HL-60/S4 treated with phorbol 12-myristate 13-acetate at 8.2 ng/mL for 4 days and 3 days (cell line): ENCODE measurements around the gene TECPR2.

ENCODE experiments used
- in situ Hi-C: fragments of 300-500 bp; cut with MboI; formaldehyde crosslinking; loops from 2 replicates; pipeline ENCODE4 v1.15.0; 2022; ENCODE audit warnings: low sequenced_read_pairs

TECPR2 gene

GRCh38 chr14:102461490-102462338 lies 99.0 kb downstream of the TECPR2 start:
- in situ Hi-C loops = no loop called here

- in situ Hi-C loops = no loop called here
These were observed 99.7 kb downstream of the TECPR2 start for GRCh38 chr14:102462391-102462790.

- in situ Hi-C loops = no loop called here
These were observed 101.3 kb downstream of the TECPR2 start for GRCh38 chr14:102464006-102464405.

DNA sequence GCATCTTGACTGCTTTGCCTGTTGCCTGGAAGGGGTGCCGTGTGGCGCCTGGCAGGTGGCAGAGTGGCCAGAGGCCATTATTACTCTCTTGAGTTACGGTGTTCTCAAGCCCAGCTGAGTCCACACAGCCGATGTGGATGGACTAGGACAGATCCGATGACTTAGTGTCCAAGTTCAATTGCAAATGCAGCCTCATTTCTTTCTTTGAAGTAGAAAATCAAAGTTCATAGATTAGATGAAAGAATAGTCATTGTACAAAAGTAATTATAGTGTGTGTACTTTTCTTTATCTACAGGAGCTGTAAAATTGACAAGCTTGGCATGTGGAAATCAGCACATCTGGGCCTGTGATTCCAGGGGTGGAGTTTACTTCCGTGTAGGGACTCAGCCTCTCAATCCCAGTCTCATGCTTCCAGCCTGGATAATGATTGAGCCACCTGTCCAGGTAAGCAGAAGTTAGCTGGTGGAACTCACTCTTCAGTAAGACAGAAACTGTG lies 102.2 kb downstream of the TECPR2 start:
- in situ Hi-C loops = no loop called here

DNA sequence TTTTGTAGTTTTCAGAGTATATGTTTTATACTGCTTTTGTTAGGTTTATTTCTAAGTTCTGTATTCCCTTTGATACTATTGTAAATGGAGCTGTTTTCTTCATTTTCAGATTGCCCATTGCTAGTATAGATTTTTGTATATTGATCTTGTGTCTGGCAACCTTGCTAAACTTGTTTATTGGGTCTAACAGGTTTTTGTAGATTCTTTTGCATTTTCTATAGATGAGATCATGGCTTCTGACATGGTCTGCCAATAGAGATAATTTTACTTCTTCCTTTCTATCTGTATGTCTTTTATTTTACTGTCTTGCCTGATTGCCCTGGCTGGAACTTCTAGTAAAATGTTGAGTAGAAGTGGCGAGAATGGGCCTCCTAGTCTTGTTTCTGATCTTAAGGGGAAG lies 106.5 kb downstream of the TECPR2 start:
- in situ Hi-C loops = no loop called here

DNA sequence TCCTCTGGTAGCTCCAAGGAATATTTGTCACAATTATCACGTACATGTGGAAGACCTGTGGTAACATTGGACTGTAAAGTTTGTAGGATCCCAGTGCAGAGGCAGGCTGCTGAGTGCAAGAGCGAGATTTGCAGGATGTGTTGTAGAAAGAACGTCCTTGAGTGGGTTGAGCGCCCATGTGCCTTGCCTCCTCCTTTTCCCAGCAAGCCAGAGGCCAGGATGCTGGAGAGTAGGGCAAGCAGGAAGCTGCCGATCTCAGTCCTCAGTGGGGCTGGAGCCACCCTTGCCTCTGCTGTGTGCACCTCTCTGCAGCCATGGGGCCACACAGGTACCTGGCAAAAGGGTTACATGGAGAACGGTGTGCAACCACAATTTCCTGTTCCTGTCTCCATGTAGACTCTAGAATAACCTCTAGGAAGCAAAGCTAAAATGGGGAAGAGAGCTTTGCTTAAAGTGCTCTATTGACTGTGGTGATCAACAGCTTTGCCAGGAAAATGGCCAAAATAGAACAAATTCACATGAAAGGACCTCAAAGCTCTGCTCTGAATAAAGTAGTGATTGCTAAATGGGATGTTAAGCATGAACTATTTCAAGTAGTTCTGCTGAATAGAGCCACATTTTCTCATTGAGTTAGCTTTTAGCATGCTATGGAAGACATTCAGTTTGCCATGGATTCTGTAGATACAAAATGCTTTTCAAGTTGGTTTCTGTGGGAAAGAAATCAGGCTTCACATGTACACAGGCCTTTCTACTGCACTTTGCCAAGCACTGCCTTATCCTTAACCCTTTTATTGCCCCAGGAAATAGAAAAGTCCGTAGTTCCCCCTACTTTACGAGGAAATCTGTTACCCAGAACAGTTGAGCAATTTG lies 109.4 kb downstream of the TECPR2 start:
- in situ Hi-C loops = no loop called here

GRCh38 chr14:102472791-102473150 lies 110.0 kb downstream of the TECPR2 start:
- in situ Hi-C loops = no loop called here

DNA sequence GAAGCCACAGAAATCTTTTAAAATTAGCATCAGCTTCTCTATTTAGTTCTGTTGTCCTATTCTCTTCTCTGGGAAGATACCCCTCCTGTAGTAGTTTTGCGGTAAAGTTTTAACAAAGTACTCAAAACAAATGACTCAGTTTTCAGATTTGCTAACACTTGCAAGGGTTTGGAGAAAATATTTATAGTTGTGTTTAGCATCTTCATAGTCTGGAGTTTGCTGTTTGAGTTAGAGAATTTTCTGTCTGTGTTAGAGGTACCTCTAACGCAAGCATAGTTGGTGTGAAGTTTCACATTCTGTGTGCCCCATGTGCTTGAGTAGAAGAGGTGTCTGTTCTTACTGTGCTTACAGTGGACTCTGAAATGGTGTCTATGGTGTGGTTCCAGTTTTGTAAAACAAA lies 110.8 kb downstream of the TECPR2 start:
- in situ Hi-C loops = no loop called here

- in situ Hi-C loops = no loop called here
These were observed 112.2 kb downstream of the TECPR2 start for GRCh38 chr14:102474934-102475333.

DNA sequence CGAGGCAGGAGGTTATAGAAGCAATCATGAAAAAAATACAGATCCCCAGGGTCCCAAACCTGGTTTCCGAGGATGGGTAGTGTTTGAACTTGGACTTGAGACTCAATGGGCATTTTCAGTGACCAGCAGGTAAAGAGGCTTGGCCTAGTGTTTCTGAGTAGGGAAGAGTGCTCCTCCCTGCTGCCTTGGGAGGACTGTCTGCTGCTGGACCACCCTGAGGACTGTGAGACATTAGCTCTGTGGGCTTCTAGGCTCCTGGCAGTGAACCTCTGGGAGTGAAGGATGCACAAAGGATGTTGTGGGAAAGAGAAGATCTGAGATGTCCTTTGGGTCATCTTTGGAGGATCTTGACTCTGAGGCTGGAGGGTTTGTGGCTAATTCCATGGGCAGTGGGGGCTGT lies 116.4 kb downstream of the TECPR2 start:
- in situ Hi-C loops = no loop called here

- in situ Hi-C loops = no loop called here
These were observed 117.0 kb downstream of the TECPR2 start for GRCh38 chr14:102479777-102480176.

DNA sequence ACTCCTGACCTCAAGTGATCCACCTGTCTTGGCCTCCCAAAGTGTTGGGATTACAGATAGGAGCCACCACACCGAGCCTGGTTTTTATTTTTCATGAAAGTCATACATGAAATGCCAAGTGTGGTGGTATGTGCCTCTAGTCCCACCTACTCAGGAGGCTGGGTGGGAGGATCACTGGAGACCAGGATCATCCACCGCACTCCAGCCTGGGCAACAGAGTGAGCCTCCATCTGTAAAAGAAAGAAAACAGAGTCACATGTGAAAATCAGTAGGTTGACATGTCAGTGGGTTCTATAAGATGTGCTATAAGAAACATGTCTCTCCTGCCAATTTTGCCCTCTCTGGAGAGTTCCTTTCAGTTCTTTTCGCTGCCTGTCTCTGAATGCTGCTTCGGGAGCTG lies 118.6 kb downstream of the TECPR2 start:
- in situ Hi-C loops = no loop called here

DNA sequence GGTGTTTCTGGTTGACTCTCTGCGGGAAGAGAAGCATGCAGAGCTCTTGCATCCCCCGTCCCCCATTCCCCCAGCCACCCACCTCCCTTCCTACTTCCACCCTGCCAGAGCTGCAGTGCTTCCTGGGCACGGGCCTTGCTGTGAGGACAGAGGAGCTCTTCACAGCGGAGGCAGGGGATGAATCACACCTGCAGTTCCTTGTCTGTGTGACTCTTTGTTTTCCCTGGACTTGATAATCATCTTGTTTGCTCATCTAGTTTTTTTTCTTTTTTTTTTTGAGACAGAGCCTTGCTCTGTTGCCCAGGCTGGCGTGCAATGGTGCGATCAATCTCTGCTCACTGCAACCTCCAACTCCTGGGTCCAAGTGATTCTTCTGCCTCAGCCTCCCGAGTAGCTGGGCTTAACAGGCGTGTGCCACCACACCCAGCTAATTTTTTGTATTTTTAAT lies 119.1 kb downstream of the TECPR2 start:
- in situ Hi-C loops = no loop called here

DNA sequence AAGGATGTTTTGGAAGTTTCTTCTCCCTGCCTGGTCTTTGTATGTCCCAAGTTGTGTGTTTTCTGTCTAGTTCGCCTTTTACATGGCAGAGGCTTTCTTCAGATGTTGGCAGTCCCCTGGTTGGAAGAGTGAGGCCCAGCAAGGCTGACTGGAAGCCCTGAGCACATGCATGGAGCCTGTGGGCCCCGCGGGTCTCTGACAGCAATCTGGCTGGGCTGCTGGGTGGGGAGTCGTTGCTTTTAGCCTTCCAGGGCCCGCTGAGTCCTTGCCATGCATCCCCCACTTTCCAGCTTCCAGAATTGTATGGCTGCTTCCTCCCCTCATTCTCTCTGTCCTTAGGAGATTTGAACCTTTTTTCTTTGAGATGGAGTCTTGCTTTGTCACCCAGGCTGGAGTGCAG lies 121.6 kb downstream of the TECPR2 start:
- in situ Hi-C loops = no loop called here

DNA sequence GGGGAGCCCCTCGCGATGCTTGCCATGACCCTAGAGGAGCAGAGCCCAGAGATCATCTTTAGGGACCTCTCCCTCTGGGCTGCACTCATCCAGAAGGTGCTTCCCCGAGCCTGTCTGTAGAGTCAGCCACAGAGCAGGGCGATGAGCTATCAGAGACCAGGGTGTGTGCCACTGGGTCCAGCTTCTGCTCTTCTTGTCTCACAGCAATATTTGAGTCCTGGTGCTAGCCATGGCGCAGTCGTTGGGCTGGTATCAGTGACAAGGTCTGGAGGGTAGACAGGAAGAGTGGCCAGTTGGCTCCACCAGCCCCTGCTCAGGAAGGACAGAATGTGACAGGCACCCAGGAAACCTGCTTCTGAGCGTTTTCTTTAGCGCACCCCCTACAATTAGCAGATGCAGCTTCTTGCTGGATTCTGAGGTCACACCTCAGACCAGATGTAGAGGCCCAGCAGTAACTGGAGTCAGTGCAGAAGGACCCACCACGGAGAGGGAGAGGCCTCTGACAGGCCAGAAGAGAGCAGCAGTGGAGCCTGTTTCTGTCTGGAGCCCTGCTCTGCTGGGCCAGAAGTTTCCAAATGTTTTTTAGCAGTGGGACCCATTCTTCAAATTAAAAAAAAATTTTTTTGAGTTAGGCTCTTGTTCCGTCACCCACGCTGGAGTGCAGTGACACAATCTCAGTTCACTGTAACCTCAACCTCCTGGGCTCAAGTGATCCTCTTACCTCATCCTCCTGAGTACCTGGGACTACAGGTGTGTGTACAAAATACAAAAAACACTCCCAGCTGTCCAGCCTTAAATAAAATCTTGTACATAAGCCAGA lies 123.2 kb downstream of the TECPR2 start:
- in situ Hi-C loops = no loop called here

DNA sequence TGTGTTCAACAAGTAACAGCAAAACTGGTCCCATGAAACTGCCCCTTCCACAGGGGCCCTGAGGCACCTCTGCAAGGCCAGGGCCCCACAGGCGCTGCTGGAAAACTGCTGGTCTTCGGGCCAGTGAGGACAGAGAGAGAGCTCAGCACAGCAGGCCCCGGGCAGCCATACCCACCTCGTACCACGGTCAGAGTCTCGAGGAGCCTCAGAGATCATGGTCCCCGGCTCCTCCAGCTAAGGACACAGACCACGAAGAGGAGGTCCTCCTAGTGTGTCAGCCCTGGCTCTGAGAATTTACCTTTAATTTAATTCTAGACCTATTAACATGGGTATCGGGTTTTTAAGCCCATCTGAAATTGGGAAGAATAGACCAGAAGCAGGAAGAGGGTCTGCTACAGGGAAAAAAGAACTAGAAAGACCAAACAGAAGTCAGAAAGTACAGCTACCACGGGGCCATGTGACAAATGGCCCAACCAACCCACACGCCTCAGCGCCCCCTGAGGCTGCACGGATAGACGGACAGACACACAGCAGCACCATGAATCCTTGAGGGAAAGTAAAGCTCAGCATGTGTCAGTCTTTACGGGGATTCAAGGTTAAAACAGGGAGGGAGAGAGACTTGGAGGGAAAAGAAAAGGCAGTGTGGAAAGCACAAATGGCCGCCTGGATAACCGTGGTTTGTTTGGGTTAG lies 123.9 kb downstream of the TECPR2 start:
- in situ Hi-C loops = no loop called here

DNA sequence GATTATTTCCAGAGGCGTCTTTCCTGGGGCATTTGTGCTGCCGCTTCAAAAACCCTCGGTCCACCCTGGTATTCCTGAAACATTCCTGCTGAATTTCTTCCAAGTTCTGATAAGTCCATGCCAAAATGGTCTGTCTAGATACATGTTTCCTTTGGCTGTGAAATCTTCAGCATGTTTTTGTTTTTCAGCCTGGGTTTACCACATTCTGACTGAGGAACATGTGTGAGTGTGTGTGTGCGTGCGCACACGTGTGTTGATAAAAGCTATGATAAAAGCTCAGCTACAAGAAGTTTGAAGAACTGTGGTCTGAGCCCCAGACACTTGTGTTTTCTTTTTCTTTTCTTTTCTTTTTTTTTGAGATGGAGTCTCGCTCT lies 124.5 kb downstream of the TECPR2 start:
- in situ Hi-C loops = no loop called here

DNA sequence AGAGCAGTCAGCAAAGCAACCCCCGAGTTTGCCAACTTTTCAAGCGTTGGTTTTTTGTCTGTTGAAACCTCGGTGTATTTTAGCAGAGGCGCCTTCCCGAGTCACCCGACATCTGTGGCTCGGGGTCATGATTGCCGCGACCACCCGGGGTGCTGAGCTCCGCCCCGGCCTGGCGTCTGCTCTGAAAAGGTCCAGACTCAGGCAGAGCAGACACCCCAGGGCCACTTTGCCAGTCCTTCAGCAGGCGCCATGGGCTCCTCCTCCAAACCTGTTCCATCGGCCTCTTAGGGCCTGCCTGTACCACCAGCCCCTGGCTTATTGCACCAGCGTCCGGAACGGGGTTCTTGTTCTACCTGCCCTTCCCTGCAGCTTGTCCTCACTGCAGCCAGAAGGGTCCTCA lies 127.7 kb downstream of the TECPR2 start:
- in situ Hi-C loops = no loop called here

GRCh38 chr14:102491366-102491765 lies 128.6 kb downstream of the TECPR2 start:
- in situ Hi-C loops = no loop called here

GRCh38 chr14:102491786-102492530 lies 129.2 kb downstream of the TECPR2 start:
- in situ Hi-C loops = no loop called here
